ENCODE measurements around the gene SLCO1B3. TPM values are rescaled to one million over a fixed set of nuclear protein-coding genes. Genes with fewer than 3 reads are reported as not detected.

Gene SLCO1B3
- total RNA-seq, 1 donor from 2014 or later = not detected

DNA sequence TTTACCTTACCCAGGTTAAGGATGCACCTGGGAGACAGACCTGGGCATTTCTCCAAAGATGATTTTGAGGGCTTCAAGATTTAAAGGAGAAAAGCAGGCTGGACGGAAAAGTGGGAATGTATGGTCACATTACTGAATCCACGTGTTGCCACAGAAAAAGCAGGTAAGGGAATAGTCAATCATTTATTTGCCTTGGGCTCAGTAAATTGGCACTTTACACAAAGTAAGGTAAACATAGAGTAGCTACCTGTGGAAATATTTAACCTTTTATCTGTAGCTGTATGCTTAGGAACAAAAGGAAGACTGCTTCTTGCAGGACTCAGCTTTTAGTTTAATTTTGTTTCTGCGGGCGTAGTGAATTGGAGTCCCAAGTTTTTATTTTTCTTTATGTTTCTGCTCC is 153.3 kb downstream of the SLCO1B3 start:
- no peak overlapping the region for H3K4me3 Mint-ChIP-seq (ENCODE audit: unreplicated experiment)
- Histone ChIP-seq H3K36me3 (ENCODE audit: insufficient read depth, low read length) (no peaks in the 10 kb centered on the region), H3K4me3 (ENCODE audit: insufficient read depth, low read depth, low read length) (no peak overlapping the region), H3K4me1 (ENCODE audit: insufficient read depth, low read length) (no peaks in the 10 kb centered on the region), H3K4me2 (ENCODE audit: low read length) (no peak overlapping the region), H2AFZ (ENCODE audit: low read depth, low read length) (no peak overlapping the region), H3K27ac (ENCODE audit: low read depth, low read length) (no peak overlapping the region), H3K9ac (ENCODE audit: low read length) (no peak overlapping the region), H4K20me1 (ENCODE audit: insufficient read depth, low read length) (no peaks in the 10 kb centered on the region), H3K79me2 (ENCODE audit: insufficient read depth, low read length) (no peaks in the 10 kb centered on the region), H3K9me3 (ENCODE audit: insufficient read depth, low read depth, low read length) (no peaks in the 10 kb centered on the region), H3K27me3 (ENCODE audit: insufficient read depth, low read length) (no peaks in the 10 kb centered on the region)
- H3K4me1 Mint-ChIP-seq (ENCODE audit: low read depth, unreplicated experiment) = no peaks in the 10 kb centered on the region
- H3K36me3 Mint-ChIP-seq (ENCODE audit: low read depth, unreplicated experiment) = no peaks in the 10 kb centered on the region
- H3K9me3 Mint-ChIP-seq (ENCODE audit: unreplicated experiment) = peaks cover 5% of the 10 kb centered on the region
- FAIRE-seq (no peak), DNase-seq (ENCODE audit: low read depth) (no peak)
- no peaks in the 10 kb centered on the region for H3K27me3 Mint-ChIP-seq (ENCODE audit: low read depth, unreplicated experiment)
- TF ChIP-seq, protein P1, sequence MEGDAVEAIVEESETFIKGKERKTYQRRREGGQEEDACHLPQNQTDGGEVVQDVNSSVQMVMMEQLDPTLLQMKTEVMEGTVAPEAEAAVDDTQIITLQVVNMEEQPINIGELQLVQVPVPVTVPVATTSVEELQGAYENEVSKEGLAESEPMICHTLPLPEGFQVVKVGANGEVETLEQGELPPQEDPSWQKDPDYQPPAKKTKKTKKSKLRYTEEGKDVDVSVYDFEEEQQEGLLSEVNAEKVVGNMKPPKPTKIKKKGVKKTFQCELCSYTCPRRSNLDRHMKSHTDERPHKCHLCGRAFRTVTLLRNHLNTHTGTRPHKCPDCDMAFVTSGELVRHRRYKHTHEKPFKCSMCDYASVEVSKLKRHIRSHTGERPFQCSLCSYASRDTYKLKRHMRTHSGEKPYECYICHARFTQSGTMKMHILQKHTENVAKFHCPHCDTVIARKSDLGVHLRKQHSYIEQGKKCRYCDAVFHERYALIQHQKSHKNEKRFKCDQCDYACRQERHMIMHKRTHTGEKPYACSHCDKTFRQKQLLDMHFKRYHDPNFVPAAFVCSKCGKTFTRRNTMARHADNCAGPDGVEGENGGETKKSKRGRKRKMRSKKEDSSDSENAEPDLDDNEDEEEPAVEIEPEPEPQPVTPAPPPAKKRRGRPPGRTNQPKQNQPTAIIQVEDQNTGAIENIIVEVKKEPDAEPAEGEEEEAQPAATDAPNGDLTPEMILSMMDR (IDR thresholded peaks at IDR 0.05; ENCODE audit: insufficient read depth, low read depth, low read length) = no peak
- TF ChIP-seq EZH2 (IDR thresholded peaks at IDR 0.05; ENCODE audit: insufficient read depth, low read length) = no peak
- H3K27ac Mint-ChIP-seq (ENCODE audit: unreplicated experiment) = no peak overlapping the region

Other genes starting within 250 kb of the SLCO1B3 start
- gene SLCO1C1, start 115.4 kb upstream of the SLCO1B3 start, total RNA-seq = not detected in 2 replicates